Head of caudate nucleus (tissue), 42 donors: ENCODE data around the gene DAB1.
"Not testable (repeated sequence)": the region's sequence is repeated elsewhere in the genome, so short reads cannot be mapped to it uniquely, and the experiment has no call there.

Experiments used
- DNase-seq, 42 donors: peaks; one replicate each; pipeline versions ENCODE4 v3.0.0 to v3.0.0-alpha.2; 2020 to 2021; ENCODE audit warnings: mixed read lengths in 7 of 42
- intact Hi-C: fragments of 100-400 bp; cut with DNase I; formaldehyde crosslinking; loops from one replicate; pipeline ENCODE4 v1.15.0; 2022

DAB1 gene

GRCh38 chr1:57116871-57117270 is 307.0 kb downstream of the DAB1 start:
- no peak for DNase-seq
- intact Hi-C loops, result no loop called here

- DNase-seq, result no peak
- intact Hi-C loops, result no loop called here
Measured at GRCh38 chr1:57115030-57115614, 308.7 kb downstream of the DAB1 start.

- DNase-seq, result no peak
- intact Hi-C loops, result no loop called here
Measured at GRCh38 chr1:57112148-57112547, 311.7 kb downstream of the DAB1 start.

- DNase-seq, result no peak
- intact Hi-C loops, result no loop called here
Measured at GRCh38 chr1:57111175-57111574, 312.7 kb downstream of the DAB1 start.

GRCh38 chr1:57109883-57110282 is 314.0 kb downstream of the DAB1 start:
- DNase-seq, result no peak
- intact Hi-C loops, result no loop called here

GRCh38 chr1:57109247-57109646 is 314.6 kb downstream of the DAB1 start:
- intact Hi-C loops, result no loop called here
- DNase-seq, result no peak

- no peak for DNase-seq
- intact Hi-C loops, result no loop called here
Measured at GRCh38 chr1:57106296-57106695, 317.6 kb downstream of the DAB1 start.

GRCh38 chr1:57102561-57103326 is 321.1 kb downstream of the DAB1 start:
- intact Hi-C loops, result no loop called here
- DNase-seq, result no peak

GRCh38 chr1:57101209-57101608 is 322.7 kb downstream of the DAB1 start:
- intact Hi-C loops, result no loop called here
- no peak for DNase-seq

- intact Hi-C loops, result no loop called here
- no peak for DNase-seq
Measured at GRCh38 chr1:57094749-57095148, 329.1 kb downstream of the DAB1 start.

GRCh38 chr1:57093122-57093521 is 330.7 kb downstream of the DAB1 start:
- intact Hi-C loops, result no loop called here

GRCh38 chr1:57091642-57092041 is 332.2 kb downstream of the DAB1 start:
- intact Hi-C loops, result no loop called here

More at GRCh38 chr1:57093122-57093521, 330.7 kb downstream of the DAB1 start:
- DNase-seq, result no peak

GRCh38 chr1:57089855-57090254 is 334.0 kb downstream of the DAB1 start:
- no peak for DNase-seq
- intact Hi-C loops, result no loop called here

More at GRCh38 chr1:57091642-57092041, 332.2 kb downstream of the DAB1 start:
- no peak for DNase-seq

- DNase-seq, result no peak
- intact Hi-C loops, result no loop called here
Measured at GRCh38 chr1:57089221-57089620, 334.6 kb downstream of the DAB1 start.

GRCh38 chr1:57088653-57089052 is 335.2 kb downstream of the DAB1 start:
- DNase-seq, result no peak
- intact Hi-C loops, result no loop called here

- intact Hi-C loops, DNase-seq: not testable (repeated sequence)
Measured at GRCh38 chr1:57087660-57088059, 336.2 kb downstream of the DAB1 start.

- no peak for DNase-seq
Measured at GRCh38 chr1:57086154-57086553, 337.7 kb downstream of the DAB1 start.

GRCh38 chr1:57084701-57085100 is 339.2 kb downstream of the DAB1 start:
- DNase-seq, result no peak
- intact Hi-C loops, result no loop called here

More at GRCh38 chr1:57086154-57086553, 337.7 kb downstream of the DAB1 start:
- intact Hi-C loops, result no loop called here

GRCh38 chr1:57082711-57083439 is 341.0 kb downstream of the DAB1 start:
- no peak for DNase-seq
- intact Hi-C loops, result no loop called here

GRCh38 chr1:57079454-57080157 is 344.3 kb downstream of the DAB1 start:
- intact Hi-C loops, result no loop called here
- no peak for DNase-seq
